Thyroid gland (tissue), 4 donors: ENCODE results near the gene DDX23.

Source experiments
- CTCF ChIP-seq, 6 experiments: fragments of 200-600 bp in 3 of 6; fragments of 450-650 bp in 3 of 6; sonication (generic) in 3 of 6; IDR thresholded peaks; one replicate each; pipeline ENCODE4 v1.5.1; 2016 to 2019; ENCODE audit warnings: antibody characterized with exemption in 6 of 6, mild to moderate bottlenecking in 2 of 6, inconsistent platforms in 1 of 6, moderate library complexity in 1 of 6
- POLR2A ChIP-seq, 2 donors: fragments of 450-650 bp; IDR thresholded peaks; one replicate each; pipeline ENCODE4 v1.6.1; 2017; ENCODE audit warnings: antibody characterized with exemption in 2 of 2, mild to moderate bottlenecking in 2 of 2, moderate library complexity in 1 of 2

GRCh38 chr12:48881686-48882314 lies 29.8 kb upstream of the DDX23 start:
- TF ChIP-seq CTCF (IDR thresholded peaks at IDR 0.05) (no peak), POLR2A (IDR thresholded peaks at IDR 0.05) (no peak)
